Activated CD8-positive, alpha-beta memory T cell treated with anti-CD3 and anti-CD28 coated beads for 36 hours (primary cell): ENCODE measurements around the gene SETD2. TPM values are rescaled to one million over a fixed set of nuclear protein-coding genes. Genes with fewer than 3 reads are reported as not detected.

Source experiments
- CTCF ChIA-PET: fragments of 350-600 bp; sonication (Branson Sonifier 250); formaldehyde crosslinking; loops from one replicate; lab custom pipeline; 2021; ENCODE audit warnings: antibody characterized with exemption; lab: Charles Lee
- POLR2A ChIA-PET: fragments of 350-600 bp; sonication (Branson Sonifier 250); formaldehyde crosslinking; loops from one replicate; lab custom pipeline; 2021; ENCODE audit warnings: antibody characterized with exemption; lab: Charles Lee
- total RNA-seq, 2 experiments: library from RNA; stranded (reverse); gene quantifications; one replicate each; pipeline ENCODE4 v1.2.3, GENCODE V29; 2021

SETD2 gene
- total RNA-seq, 2 experiments from 2014 or later = 28.6 to 28.9 TPM

DNA sequence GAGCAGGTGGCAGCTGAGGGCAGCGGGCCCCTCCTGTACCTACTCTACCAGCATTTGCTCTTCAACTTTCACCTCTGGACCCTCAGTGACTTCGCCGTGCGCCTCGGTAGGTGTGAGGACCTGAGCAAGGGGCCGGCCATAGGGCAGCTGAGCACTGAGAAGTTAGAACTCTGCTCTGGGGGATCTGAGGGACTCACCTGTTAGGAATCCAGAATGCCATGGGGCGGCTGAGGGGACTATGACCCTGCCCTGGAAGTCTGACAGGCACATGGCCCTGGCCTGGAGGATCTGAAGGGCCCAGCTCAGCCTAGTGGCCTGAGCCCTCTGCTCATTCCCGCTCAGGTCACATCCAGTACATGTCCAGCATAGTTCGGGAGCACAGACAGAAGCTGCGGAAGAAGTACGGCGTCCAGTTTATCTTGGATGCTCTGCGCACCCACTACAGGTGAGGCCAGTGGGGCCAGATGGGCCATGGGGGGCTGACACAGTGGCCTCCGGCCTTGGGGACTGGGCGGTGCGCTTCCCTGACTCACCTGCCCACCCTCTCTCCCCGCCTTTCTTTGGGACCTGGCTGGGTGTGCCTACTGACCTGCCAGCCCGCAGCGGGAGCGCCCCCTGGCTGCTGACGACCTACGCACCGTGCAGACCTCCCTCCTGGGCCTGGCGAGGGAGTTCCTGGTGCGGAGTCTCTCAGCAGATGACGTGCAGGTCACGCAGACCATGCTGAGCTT lies 165.6 kb downstream of the SETD2 start:
- CTCF ChIA-PET = interaction anchor here (0.6 to 3.6 kb wide), 13 partner anchors 10 to 86 kb away, joined by 3 to 20 read pairs (median 4); no protein-coding TSS in a partner anchor
- POLR2A ChIA-PET = interaction anchor here (0.5 to 1.0 kb wide), 2 partner anchors 11 to 382 kb away, joined by 3 read pairs; partner anchors contain the start of gene PTPN23

DNA sequence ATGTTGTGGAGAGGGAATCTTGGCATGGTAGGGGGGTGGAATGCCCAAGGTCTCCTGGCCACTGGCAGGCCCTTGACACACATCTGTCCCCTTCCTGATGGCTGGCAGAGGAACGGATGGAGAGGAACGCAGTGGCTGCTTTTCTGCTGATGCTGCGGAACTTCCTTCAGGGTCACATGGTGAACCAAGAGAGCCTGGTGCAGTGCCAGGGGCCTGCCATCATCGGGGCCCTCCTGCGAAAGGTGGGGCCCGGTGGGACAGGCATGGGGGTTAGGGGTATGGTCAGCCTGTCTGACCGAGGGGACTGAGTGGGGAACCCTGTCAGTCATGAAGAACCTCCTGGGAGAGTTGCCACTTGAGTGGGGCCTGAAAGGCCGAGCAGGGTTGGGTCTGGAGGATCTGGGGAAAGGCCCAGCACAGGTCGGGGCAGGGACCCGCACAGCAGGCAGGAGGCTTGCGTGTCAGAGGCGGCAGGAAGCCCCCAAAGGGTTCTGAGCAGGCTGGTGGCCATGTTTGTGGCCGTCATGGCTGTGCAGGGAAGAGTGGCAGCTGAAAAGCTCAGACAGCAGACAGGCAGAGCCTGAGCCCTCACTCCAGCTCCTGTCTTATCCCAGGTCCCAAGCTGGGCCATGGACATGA lies 166.3 kb downstream of the SETD2 start:
- CTCF ChIA-PET = interaction anchor here (0.8 to 3.6 kb wide), 8 partner anchors 9 to 86 kb away, joined by 3 to 20 read pairs (median 4); no protein-coding TSS in a partner anchor
- POLR2A ChIA-PET = interaction anchor here (0.5 to 1.7 kb wide), 2 partner anchors 17 to 383 kb away, joined by 3 to 5 read pairs; partner anchors contain the start of gene PTPN23

DNA sequence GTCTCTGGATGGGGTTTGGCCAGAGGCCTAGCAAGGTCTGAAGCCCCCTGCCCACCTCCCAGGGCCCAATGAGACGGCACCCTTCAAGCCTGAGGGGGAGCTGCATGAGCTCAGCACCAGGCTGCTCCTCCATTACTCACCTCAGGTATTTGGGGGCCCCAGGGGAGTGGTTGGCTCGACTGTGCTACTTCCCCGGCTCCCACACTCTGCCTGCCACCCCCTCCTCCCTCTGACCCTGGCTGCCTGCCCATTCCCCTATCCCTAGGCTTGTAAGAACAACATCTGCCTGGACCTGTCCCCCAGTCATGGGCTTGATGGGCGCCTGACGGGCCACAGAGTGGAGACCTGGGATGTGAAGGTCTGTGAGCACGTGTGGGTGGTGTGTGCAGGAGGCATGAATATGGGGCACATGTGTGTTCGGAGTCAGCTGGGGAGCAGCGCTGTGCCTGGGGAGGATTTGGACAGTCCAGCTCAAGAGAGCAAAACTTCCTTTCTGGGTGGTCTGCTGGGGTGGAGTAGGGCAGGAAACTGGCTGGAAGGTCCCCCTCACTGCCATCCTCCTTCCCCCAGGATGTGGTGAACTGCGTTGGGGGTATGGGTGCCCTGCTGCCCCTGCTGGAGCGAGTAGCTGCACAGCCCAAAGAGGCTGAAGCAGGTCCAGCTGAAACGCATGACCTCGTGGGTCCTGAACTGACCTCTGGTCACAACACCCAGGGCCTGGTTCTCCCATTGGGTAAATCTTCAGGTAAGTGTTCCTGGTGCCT lies 167.0 kb downstream of the SETD2 start:
- POLR2A ChIA-PET = interaction anchor here (1.7 kb wide), 1 partner anchor 17 kb away, joined by 5 read pairs; no protein-coding TSS in a partner anchor
- CTCF ChIA-PET = interaction anchor here (3.4 to 3.6 kb wide), 2 partner anchors 37 to 73 kb away, joined by 11 to 20 read pairs; no protein-coding TSS in a partner anchor

DNA sequence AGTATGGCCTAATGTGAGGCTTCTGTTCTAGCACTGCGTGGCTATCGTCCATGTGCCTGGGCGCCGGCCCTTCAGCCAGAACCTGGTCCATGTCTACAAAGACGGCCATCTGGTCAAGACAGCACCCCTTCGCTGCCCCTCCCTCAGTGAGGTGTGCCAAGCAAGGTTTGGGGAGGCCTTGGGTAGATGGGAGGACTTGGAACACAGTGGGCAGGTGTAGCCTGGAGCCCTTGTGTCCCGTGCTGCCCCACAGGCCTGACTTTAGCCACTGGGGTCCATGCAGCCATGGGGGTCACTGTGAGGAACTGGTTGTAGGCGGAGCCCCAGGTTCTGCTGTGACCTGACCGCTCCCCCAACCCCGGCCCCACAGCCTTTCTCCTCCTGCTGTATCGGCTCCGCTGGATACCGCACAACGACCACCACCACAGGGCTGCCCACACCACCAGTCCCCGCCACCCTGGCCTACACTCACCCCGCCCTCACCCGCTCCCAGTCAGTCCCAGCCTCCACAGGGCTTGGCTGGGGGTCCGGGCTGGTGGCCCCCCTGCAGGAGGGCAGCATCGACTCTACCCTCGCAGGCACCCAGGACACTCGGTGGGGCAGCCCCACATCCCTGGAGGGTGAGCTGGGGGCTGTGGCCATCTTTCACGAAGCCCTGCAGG lies 167.9 kb downstream of the SETD2 start:
- POLR2A ChIA-PET = interaction anchor here (1.3 to 1.7 kb wide), 2 partner anchors 16 to 80 kb away, joined by 3 to 5 read pairs; no protein-coding TSS in a partner anchor
- CTCF ChIA-PET = interaction anchor here (1.0 to 3.6 kb wide), 2 partner anchors 72 kb away, joined by 3 to 20 read pairs; no protein-coding TSS in a partner anchor

DNA sequence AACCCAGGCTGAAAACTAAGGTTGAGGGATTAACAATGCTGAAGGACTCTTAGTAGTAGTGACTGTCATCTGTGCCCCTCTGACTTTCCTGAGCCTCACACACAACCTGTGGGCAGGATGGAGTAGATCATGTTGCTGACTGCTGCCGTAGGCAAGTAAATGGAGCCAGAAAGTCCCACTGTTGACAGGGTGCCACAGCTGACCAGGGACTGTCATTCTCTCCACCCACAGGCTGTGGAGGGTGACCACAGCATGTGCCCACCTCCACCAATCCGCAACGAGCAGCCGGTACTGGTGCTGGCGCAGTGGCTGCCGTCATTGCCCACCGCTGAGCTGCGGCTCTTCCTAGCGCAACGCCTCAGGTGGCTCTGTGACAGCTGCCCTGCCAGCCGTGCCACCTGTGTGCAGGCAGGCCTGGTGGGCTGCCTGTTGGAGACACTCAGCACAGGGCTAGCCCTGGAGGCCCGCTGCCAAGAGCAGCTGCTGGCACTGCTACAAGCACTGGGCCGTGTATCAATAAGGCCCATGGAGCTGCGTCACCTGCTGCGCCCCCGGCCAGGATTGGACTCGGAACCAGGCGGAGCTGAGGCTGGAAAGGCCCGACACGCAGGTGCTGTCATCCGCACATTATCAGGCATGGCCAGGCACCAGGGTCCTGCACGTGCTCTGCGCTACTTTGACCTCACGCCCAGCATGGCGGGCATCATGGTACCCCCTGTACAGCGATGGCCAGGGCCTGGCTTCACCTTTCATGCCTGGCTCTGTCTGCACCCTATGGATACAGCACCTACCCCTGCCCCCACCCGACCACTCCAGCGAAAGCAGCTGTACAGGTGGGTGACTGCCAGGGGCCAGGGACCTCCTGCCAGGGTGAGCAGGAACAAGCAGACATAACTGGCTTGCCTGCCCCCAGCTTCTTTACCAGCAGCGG lies 168.8 kb downstream of the SETD2 start:
- POLR2A ChIA-PET = interaction anchor here (0.7 to 1.3 kb wide), 2 partner anchors 12 to 79 kb away, joined by 3 to 4 read pairs; no protein-coding TSS in a partner anchor
- CTCF ChIA-PET = interaction anchor here (0.6 to 1.4 kb wide), 4 partner anchors 22 to 86 kb away, joined by 3 to 4 read pairs (median 3); no protein-coding TSS in a partner anchor

DNA sequence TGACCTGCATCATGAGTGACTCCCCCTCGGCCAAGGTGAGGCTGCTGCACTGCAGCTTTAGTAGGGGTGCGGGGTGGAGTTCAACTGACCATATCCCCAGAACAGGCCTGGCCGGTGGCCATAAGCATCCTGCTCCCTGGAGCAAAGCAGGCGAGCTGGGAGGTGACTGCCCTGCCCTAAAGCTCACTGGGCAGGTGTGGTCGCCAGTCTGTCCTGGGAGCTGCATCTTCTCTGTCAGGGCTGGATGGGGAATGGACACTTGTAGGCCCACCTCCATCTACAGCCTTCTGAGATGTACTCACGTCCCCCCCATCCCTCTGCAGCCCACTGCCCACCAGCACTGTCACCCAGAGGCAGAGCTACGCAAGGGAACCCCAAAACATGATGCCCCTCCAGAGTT lies 169.9 kb downstream of the SETD2 start:
- CTCF ChIA-PET = interaction anchor here (1.1 to 1.4 kb wide), 2 partner anchors 70 to 84 kb away, joined by 3 to 4 read pairs; no protein-coding TSS in a partner anchor
- POLR2A ChIA-PET = no interaction called here

DNA sequence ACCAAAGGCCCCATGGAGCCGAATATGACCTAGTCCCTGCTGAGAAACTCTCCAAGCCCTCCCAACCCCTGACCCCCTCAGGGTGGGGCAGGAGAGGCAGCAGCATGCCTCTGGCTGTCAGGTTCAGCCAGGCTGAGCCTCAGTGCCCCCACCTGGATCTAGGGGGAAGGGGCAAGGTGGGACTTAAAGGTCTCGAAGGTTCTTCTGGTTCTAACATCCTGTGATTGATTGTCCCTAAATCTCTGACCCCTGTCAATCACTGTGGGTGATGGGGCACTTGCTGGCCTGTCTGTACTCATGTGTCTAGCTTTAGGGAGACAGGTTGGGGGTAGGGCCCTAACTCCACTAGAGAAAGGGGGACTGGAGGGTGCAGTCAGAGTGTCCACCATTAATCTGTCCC lies 170.6 kb downstream of the SETD2 start:
- ChIA-PET CTCF (no interaction called here), POLR2A (interaction anchor here (0.5 kb wide), 1 partner anchor 36 kb away, joined by 3 read pairs; no protein-coding TSS in a partner anchor)

DNA sequence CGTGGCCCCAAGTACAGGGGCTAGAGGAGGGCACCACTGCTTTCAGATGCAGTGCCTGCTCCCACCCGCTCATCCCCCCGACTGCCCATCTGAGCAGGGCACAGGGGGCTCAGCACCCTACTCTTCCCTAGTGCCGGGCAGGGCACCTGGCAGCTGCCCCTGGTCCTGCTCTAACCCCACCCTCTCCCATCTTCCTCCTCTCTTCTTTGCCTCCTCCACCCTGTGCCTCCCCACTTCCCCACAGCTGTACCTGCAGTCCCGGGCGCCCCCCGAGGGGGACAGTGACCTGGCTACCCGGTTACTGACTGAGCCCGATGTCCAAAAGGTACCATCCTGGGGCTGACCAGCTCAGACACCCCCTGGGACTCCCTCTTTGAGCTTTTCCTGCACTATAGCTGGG lies 171.7 kb downstream of the SETD2 start:
- ChIA-PET POLR2A (interaction anchor here (1.0 kb wide), 1 partner anchor 12 kb away, joined by 3 read pairs; the partner anchor contains the start of gene NBEAL2), CTCF (interaction anchor here (1.3 kb wide), 1 partner anchor 14 kb away, joined by 4 read pairs; no protein-coding TSS in a partner anchor)

DNA sequence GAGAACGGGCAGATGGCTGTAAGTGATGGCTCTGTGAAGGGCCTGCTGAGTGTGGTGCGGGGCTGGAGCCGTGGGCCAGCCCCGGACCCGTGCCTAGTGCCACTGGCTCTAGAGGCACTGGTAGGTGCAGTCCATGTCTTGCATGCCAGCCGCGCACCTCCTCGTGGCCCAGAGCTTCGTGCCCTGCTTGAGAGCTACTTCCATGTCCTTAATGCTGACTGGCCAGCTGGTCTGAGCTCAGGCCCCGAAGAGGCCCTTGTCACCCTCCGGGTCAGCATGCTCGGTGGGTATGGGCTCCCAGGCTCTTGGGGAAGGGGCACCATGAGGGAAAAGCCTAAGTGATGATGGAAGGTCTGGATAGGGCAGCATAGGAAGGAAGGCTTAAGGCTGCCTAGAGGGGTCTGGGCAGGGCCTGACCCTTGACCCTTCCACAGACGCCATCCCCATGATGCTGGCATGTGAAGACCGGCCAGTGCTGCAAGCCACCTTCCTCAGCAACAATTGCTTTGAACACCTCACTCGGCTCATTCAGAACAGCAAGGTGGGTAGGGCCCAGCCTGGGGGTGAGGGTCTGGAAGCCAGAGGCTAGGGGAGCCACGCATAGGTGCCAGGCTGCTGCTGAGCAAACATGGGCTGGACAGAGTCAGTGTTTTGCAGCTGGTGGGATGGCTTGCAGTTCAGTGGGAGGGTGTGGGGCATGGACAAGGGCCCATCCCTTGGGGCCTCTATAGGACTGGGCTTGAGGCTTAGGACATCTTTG lies 172.3 kb downstream of the SETD2 start:
- ChIA-PET CTCF (interaction anchor here (1.3 kb wide), 1 partner anchor 15 kb away, joined by 4 read pairs; no protein-coding TSS in a partner anchor), POLR2A (interaction anchor here (1.0 kb wide), 1 partner anchor 12 kb away, joined by 3 read pairs; the partner anchor contains the start of gene NBEAL2)

DNA sequence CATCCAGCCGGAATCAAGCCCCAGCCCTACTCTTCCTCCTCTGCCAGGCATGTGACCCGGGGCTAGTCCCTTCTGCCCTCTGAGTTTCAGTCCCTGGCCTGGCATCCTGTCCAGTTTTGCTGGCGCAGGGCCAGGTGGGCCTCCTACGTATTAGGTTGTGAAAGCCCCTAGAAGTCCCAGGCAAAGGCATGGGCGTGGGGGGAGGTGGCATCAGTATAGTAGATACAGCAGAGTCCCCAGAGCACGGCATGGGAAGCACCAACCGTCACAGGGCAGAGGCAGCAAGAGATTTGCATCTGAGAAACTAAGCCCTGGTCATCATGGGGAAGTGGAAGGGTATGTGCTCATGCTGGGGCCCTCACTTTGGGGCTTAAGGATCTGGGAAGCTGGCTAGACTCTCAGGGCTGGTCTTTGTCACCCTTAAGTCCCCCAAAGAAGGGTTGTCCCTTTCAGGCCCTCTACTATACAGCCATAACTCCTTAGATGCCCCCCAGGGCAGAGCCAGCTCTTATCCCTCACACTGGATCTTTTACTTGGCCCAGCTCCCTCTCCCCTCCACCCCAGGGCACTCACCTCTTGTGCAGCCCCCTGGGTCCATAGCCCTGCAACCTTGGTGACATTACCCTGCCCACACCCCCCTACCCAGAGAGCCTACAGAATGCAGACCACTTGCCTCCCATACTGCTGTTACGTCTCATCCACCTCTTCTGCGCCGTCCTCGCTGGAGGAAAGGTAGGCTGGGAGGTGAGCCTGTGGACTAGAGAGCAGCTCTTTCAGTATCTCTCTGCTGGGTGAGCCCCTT lies 173.1 kb downstream of the SETD2 start:
- ChIA-PET CTCF (interaction anchor here (1.3 kb wide), 1 partner anchor 16 kb away, joined by 4 read pairs; no protein-coding TSS in a partner anchor), POLR2A (no interaction called here)

DNA sequence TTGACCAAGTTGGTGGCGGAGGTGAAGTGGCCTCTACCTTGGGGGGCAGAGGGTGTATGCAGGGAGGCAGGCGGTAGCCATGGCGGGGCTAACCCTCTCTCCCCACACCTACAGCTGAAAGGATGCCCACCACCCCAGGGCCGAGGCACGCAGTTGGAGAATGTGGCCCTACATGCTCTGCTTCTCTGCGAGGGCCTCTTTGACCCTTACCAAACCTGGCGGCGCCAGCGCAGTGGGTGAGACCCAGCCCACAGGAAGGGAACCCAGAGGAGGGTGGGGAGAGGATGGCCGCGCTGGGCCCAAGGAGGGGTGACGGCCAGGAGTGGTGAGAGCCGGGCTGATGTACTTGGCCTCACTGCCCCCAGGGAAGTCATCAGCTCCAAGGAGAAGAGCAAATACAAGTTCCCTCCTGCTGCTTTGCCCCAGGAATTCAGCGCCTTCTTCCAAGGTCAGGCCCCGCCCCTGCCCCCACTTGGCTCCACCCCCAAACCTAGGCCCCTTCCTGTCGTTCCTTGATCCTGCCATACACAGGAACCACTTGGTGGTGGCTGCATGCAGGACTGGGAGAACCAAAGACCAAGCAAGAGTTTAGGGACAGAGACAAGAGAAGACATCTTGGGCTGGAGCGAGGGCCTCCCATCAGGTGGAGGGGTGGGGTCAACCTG lies 174.6 kb downstream of the SETD2 start:
- ChIA-PET POLR2A (no interaction called here), CTCF (interaction anchor here (1.5 kb wide), 1 partner anchor 9 kb away, joined by 4 read pairs; no protein-coding TSS in a partner anchor)

DNA sequence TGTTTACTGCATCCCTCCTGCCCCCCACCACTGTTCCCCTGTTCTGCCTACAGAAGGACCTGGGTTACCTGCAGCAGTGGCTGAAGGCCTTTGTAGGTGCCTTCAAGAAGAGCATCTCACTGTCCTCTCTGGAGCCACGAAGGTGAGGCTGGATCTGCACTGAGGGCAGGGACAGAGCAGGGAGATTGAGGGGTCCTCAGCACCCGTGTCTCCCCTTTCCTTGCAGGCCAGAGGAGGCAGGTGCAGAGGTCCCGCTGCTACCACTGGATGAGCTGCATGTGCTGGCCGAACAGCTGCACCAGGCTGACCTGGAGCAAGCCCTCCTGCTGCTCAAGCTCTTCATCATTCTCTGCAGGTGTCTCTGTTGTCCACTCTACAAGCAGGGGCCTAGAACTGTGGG lies 175.3 kb downstream of the SETD2 start:
- ChIA-PET POLR2A (no interaction called here), CTCF (interaction anchor here (1.5 kb wide), 1 partner anchor 10 kb away, joined by 4 read pairs; no protein-coding TSS in a partner anchor)

DNA sequence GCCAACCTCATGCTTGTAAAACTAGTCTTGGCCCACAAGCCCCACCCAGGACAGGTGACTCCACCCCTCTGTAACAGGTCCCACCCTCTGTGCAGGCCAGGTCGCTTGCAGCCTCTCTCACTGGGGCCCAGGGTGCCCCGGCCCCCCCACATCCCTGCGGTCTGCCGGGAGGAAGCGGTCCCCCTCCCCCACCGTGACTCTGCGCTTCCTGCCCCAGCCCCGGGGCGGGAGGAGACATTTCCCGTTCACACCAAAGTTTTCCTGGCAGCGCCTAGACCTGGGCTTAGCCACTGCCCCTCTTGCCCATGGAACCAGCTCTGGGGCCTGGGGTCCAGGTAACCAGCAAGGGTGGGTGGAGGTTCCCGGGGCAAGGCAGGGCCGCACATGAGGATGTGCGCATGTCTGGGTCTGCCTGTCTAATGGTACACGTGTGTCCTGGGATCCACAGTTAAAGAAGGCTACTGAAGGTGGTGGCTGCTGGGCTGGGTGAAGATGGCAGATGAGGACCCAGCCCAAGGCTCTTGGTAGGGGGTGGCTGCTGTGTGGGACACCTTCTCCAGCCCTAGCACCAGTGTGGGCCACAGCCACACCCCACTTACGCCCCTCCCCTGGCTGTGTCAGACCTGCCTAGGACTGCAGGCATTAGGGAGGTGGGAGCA lies 176.0 kb downstream of the SETD2 start:
- ChIA-PET POLR2A (interaction anchor here (0.6 to 2.1 kb wide), 5 partner anchors 8 to 75 kb away, joined by 3 to 9 read pairs (median 4); partner anchors contain the start of genes CCDC12 and NBEAL2), CTCF (interaction anchor here (0.5 to 1.5 kb wide), 3 partner anchors 11 to 797 kb away, joined by 3 to 4 read pairs (median 4); partner anchors contain the start of gene CCDC12)

DNA sequence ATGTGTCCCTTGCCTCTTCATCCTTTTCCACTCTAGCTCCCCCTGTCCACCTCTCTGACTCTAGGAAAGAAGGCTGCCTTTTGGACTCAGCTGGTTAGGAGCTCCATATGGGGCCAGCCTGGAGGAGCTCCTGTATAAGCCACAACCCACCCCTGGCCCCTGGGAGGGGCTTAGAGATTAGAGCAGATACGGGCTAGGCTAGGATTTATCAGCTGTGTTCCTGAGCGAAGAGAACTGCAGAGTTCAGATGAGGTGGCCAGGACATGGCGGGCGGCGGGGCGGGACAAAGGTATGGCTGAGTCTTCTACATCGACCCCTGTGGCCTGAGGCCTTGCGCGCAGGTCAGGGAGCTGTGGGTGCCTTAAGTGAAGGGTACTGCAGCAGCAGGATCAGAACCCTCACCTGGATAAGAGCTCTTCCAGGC lies 176.6 kb downstream of the SETD2 start:
- ChIA-PET CTCF (interaction anchor here (0.5 to 0.9 kb wide), 2 partner anchors 11 to 798 kb away, joined by 3 to 4 read pairs; partner anchors contain the start of gene CCDC12), POLR2A (interaction anchor here (0.6 to 2.1 kb wide), 5 partner anchors 8 to 75 kb away, joined by 3 to 9 read pairs (median 4); partner anchors contain the start of genes CCDC12 and NBEAL2)
